GM19351 (cell line): ENCODE data around the gene ZNF500.

Experiments
- ATAC-seq: cut with Tn5 transposase; IDR thresholded peaks from one replicate; pipeline ENCODE4 v1.9.1; 2021; ENCODE audit warnings: mild to moderate bottlenecking, moderate library complexity; ENCODE audit not compliant: unreplicated experiment

The ZNF500 gene

GRCh38 chr16:4766875-4767628 is at the start of gene ZNF500:
ZNF500 (minus strand) TSS chr16:4767162; CDS start chr16:4765978, 1,184 bp downstream.
- ATAC-seq: peak; percentile 83

- ATAC-seq: no peak
Observed at GRCh38 chr16:4814542-4815173, 47.7 kb upstream of the ZNF500 start.

- ATAC-seq: no peak
Observed at GRCh38 chr16:4814046-4814445, 47.1 kb upstream of the ZNF500 start.

- no peak for ATAC-seq
Observed at GRCh38 chr16:4813251-4814003, 46.5 kb upstream of the ZNF500 start.

- ATAC-seq: no peak
Observed at GRCh38 chr16:4811773-4812172, 44.8 kb upstream of the ZNF500 start.

- no peak for ATAC-seq
Observed at GRCh38 chr16:4811242-4811641, 44.3 kb upstream of the ZNF500 start.

GRCh38 chr16:4806280-4806679 is 39.3 kb upstream of the ZNF500 start:
- ATAC-seq: no peak

GRCh38 chr16:4805231-4805630 is 38.3 kb upstream of the ZNF500 start:
- no peak for ATAC-seq

GRCh38 chr16:4803898-4804762 is 37.2 kb upstream of the ZNF500 start:
- no peak for ATAC-seq

- ATAC-seq: no peak
Observed at GRCh38 chr16:4803401-4803844, 36.5 kb upstream of the ZNF500 start.

GRCh38 chr16:4802659-4803287 is 35.8 kb upstream of the ZNF500 start:
- peak; percentile 89 for ATAC-seq

GRCh38 chr16:4801962-4802658 is 35.1 kb upstream of the ZNF500 start, which contains the start of gene ROGDI:
ROGDI (minus strand) TSS chr16:4802633; CDS start chr16:4802571, 62 bp downstream.
- peak; percentile 62 for ATAC-seq

- no peak for ATAC-seq
Observed at GRCh38 chr16:4801051-4801961, 34.3 kb upstream of the ZNF500 start.

GRCh38 chr16:4800290-4801041 is 33.5 kb upstream of the ZNF500 start:
- ATAC-seq: no peak

- ATAC-seq: no peak
Observed at GRCh38 chr16:4799171-4799855, 32.4 kb upstream of the ZNF500 start.

GRCh38 chr16:4798456-4798855 is 31.5 kb upstream of the ZNF500 start:
- no peak for ATAC-seq

- no peak for ATAC-seq
Observed at GRCh38 chr16:4797805-4798252, 30.9 kb upstream of the ZNF500 start.
